Measurements from ENCODE around the gene FAM107B. TPM values are rescaled to one million over a fixed set of nuclear protein-coding genes. Genes with fewer than 3 reads are reported as not detected.

The FAM107B gene
- total and polyA plus RNA-seq, 2 of the 13 experiments (the other 11 are each of a cell fraction or from before 2014, with no cell fraction given) = 15.7 to 24.8 TPM

GRCh38 chr10:14528450-14528849 is 246.2 kb downstream of the FAM107B start (continued):
- no peak for TF ChIP-seq GLMP (CRISPR knock-in tag; IDR thresholded peaks at IDR 0.05; ENCODE audit: borderline replicate concordance)
- TF ChIP-seq ZSCAN5A (CRISPR knock-in tag; IDR thresholded peaks at IDR 0.05; ENCODE audit: borderline replicate concordance) = no peak
- no peak for TF ChIP-seq ZSCAN30 (CRISPR knock-in tag; IDR thresholded peaks at IDR 0.05)

GRCh38 chr10:14527915-14528314 is 246.8 kb downstream of the FAM107B start:
- intact Hi-C loops (cut with micrococcal nuclease; ENCODE audit: unreplicated experiment) (no loop called here), in situ Hi-C loops (cut with HindIII; ENCODE audit: extremely low pct_ligation_motif_present, low pct_unique_long_range_greater_than_20kb) (no loop called here)
- DNase-seq (ENCODE audit: low spot score) (no peak), ATAC-seq (no peak), FAIRE-seq (no peak)
- Histone ChIP-seq H3K27me3 (ENCODE audit: control insufficient read depth in 1 of 2, insufficient read depth in 2 of 2, low read length in 2 of 2) (no peaks in the 10 kb centered on the region), H3K4me1 (ENCODE audit: insufficient read depth, low read length) (peaks cover 22% of the 10 kb centered on the region), H3K79me2 (ENCODE audit: insufficient read depth, low read length) (peaks cover 11% of the 10 kb centered on the region), H3K9me3 (ENCODE audit: low read length) (no peaks in the 10 kb centered on the region), H3K27ac (ENCODE audit: extremely low read length, insufficient read depth, low read length) (no peak overlapping the region), H4K20me1 (ENCODE audit: insufficient read depth, low read length) (peaks cover 12% of the 10 kb centered on the region), H3K36me3 (replicated peaks in 1 of 2; ENCODE audit: control insufficient read depth in 1 of 2, insufficient read depth in 2 of 2, low read length in 2 of 2) (peaks cover 8 to 11% of the 10 kb centered on the region in 2 experiments; a peak in 4 of 5 replicates), H3K4me3 (replicated peaks in 1 of 3; ENCODE audit: insufficient read depth in 1 of 3, low read depth in 2 of 3, low read length in 3 of 3) (no peak overlapping the region), H3K9ac (ENCODE audit: insufficient read depth, low read depth, low read length) (no peak overlapping the region), H2AFZ (ENCODE audit: low read length) (no peak overlapping the region), H3K4me2 (ENCODE audit: low read depth, low read length) (no peak overlapping the region)
- BruUV-seq (replicated peaks) = no TSS peak
- TF ChIP-seq IKZF4 (CRISPR knock-in tag; IDR thresholded peaks at IDR 0.05; ENCODE audit: borderline replicate concordance, low read depth, not compliant biosample characterization) = no peak
- TF ChIP-seq SP140L (CRISPR knock-in tag; IDR thresholded peaks at IDR 0.05; ENCODE audit: borderline replicate concordance) = no peak
- no peak for TF ChIP-seq ZFP37 (CRISPR knock-in tag; IDR thresholded peaks at IDR 0.05; ENCODE audit: borderline replicate concordance)
- no peak for TF ChIP-seq GFI1 (CRISPR knock-in tag; IDR thresholded peaks at IDR 0.05; ENCODE audit: borderline replicate concordance)
- no peak for TF ChIP-seq ISX (CRISPR knock-in tag; conservative IDR thresholded peaks at IDR 0.05)
- no peak for TF ChIP-seq IRF9 (CRISPR knock-in tag; IDR thresholded peaks at IDR 0.05; ENCODE audit: borderline replicate concordance)
- no peak for TF ChIP-seq ZNF24 (IDR thresholded peaks at IDR 0.05)
- TF ChIP-seq HDAC2 (CRISPR knock-in tag; IDR thresholded peaks at IDR 0.05) = no peak
- TF ChIP-seq RFX5 (IDR thresholded peaks at IDR 0.05; ENCODE audit: low read depth, low read length) = no peak
- TF ChIP-seq NR2C2 (CRISPR knock-in tag; IDR thresholded peaks at IDR 0.05; ENCODE audit: borderline replicate concordance) = no peak
- WGBS (ENCODE audit: low lambda C conversion rate) = 79% methylated on average over 3 of the region's 3 CpGs
- ChIA-PET CTCF (ENCODE audit: low intra/inter-chr PET ratio, low total read pairs) (no interaction called here), POLR2A (no interaction called here)
